H1 (cell line): Measurements from ENCODE around the gene MACROD2. TPM values are rescaled to one million over a fixed set of nuclear protein-coding genes. Genes with fewer than 3 reads are reported as not detected.

ENCODE experiments used
- CTCF ChIA-PET: fragments of 300-600 bp; sonication (Branson Sonifier 250); formaldehyde crosslinking; loops from one replicate; lab custom pipeline; 2021; ENCODE audit not compliant: partially characterized antibody; lab: Charles Lee
- POLR2A ChIA-PET: fragments of 300-600 bp; sonication (Branson Sonifier 250); formaldehyde crosslinking; loops from one replicate; lab custom pipeline; 2021; ENCODE audit warnings: inconsistent platforms; ENCODE audit not compliant: partially characterized antibody; lab: Charles Lee
- DNase-seq, 2 experiments: peaks; one replicate each; pipeline versions ENCODE4 v3.0.0 to v3.0.0-alpha.2; 2010 to 2022; ENCODE audit warnings: low spot score in 2 of 2, low read depth in 1 of 2, mixed read lengths in 1 of 2
- FAIRE-seq: peaks from 2 replicates; lab custom pipeline; 2011; peaks lifted over from hg19 to GRCh38; lab: Jason Lieb, UNC
- H2AFZ ChIP-seq: 2 replicates; pipeline ENCODE4 v1.8.1; 2012; ENCODE audit warnings: low read length, inconsistent platforms
- H2AK5ac ChIP-seq: 2 replicates; pipeline ENCODE4 v1.6.1; 2013; ENCODE audit warnings: low read depth, low read length
- H2BK120ac ChIP-seq: replicated peaks from 2 replicates; pipeline ENCODE3; 2013; ENCODE audit warnings: low read depth, low read length, inconsistent platforms
- H2BK12ac ChIP-seq: 2 replicates; pipeline ENCODE4 v1.6.1; 2013; ENCODE audit warnings: low read depth, low read length
- H2BK15ac ChIP-seq: 2 replicates; pipeline ENCODE4 v1.6.1; 2013; ENCODE audit warnings: low read length
- H2BK20ac ChIP-seq: 2 replicates; pipeline ENCODE4 v1.6.1; 2013; ENCODE audit warnings: low read length
- H2BK5ac ChIP-seq: 2 replicates; pipeline ENCODE4 v1.6.1; 2013; ENCODE audit warnings: low read depth, low read length
- H3K14ac ChIP-seq: 2 replicates; pipeline ENCODE4 v1.6.1; 2013; ENCODE audit warnings: inconsistent platforms; ENCODE audit not compliant: insufficient read length
- H3K18ac ChIP-seq: 2 replicates; pipeline ENCODE4 v1.6.1; 2013; ENCODE audit warnings: low read length; ENCODE audit errors: extremely low read depth
- H3K23ac ChIP-seq: 2 replicates; pipeline ENCODE4 v1.6.1; 2013; ENCODE audit warnings: inconsistent platforms; ENCODE audit not compliant: insufficient read length
- H3K23me2 ChIP-seq: 2 replicates; pipeline ENCODE4 v1.6.1; 2013; ENCODE audit warnings: low read depth, low read length
- H3K27ac ChIP-seq: 2 replicates; pipeline ENCODE4 v1.6.1; 2011; ENCODE audit warnings: low read depth, low read length, inconsistent platforms
- H3K27me3 ChIP-seq, 4 experiments: replicated peaks in 1 of 4; 1 replicate in 1 of 4; 2 replicates in 3 of 4; pipeline versions ENCODE4 v1.6.1 to v1.8.1; 2011 to 2013; ENCODE audit warnings: low read length in 3 of 4, mild to moderate bottlenecking in 3 of 4, inconsistent platforms in 2 of 4, mixed read lengths in 2 of 4, moderate library complexity in 1 of 4; ENCODE audit not compliant: control insufficient read depth in 3 of 4, insufficient read depth in 3 of 4; ENCODE audit errors: extremely low read depth in 1 of 4
- H3K36me3 ChIP-seq, 4 experiments: 2 replicates each; pipeline versions ENCODE4 v1.6.1 to v1.8.1; 2011 to 2013; ENCODE audit warnings: mild to moderate bottlenecking in 4 of 4, low read length in 3 of 4, moderate library complexity in 2 of 4, control low read depth in 1 of 4, inconsistent platforms in 1 of 4; ENCODE audit not compliant: insufficient read depth in 4 of 4, control insufficient read depth in 2 of 4
- H3K4ac ChIP-seq: replicated peaks from 2 replicates; pipeline ENCODE3; 2013; ENCODE audit warnings: low read length, low read depth, mixed read lengths, inconsistent platforms; ENCODE audit not compliant: insufficient read length
- H3K4me1 ChIP-seq, 4 experiments: replicated peaks in 1 of 4; 1 replicate in 1 of 4; 2 replicates in 3 of 4; pipeline versions ENCODE4 v1.6.1 to v1.8.1; 2011 to 2013; ENCODE audit warnings: low read length in 3 of 4, inconsistent platforms in 2 of 4, mixed read lengths in 1 of 4; ENCODE audit not compliant: insufficient read depth in 4 of 4, control insufficient read depth in 3 of 4
- H3K4me2 ChIP-seq, 2 experiments: 2 replicates each; pipeline versions ENCODE4 v1.6.1 to v1.8.1; 2011 to 2013; ENCODE audit warnings: low read depth in 2 of 2, low read length in 2 of 2, control low read depth in 1 of 2, inconsistent platforms in 1 of 2, mild to moderate bottlenecking in 1 of 2; ENCODE audit not compliant: insufficient read depth in 1 of 2
- H3K4me3 ChIP-seq, 4 experiments: fragments of 200-600, 300-600 bp in 1 of 4; sonication (generic), shearing (Covaris generic), sonication (Bioruptor Twin) in 1 of 4; 2 replicates each; pipeline versions ENCODE4 v1.5.1 to v1.8.1; 2011 to 2016; ENCODE audit warnings: low read length in 4 of 4, low read depth in 3 of 4, control low read depth in 2 of 4, inconsistent platforms in 2 of 4, mild to moderate bottlenecking in 2 of 4, mixed read lengths in 1 of 4, moderate library complexity in 1 of 4; ENCODE audit not compliant: insufficient read depth in 2 of 4; ENCODE audit errors: extremely low read depth in 1 of 4
- H3K56ac ChIP-seq: replicated peaks from 2 replicates; pipeline ENCODE3; 2013; ENCODE audit warnings: low read depth, mild to moderate bottlenecking, mixed read lengths, low read length, inconsistent platforms; ENCODE audit not compliant: insufficient read length
- H3K79me1 ChIP-seq: 2 replicates; pipeline ENCODE4 v1.6.1; 2013; ENCODE audit warnings: low read depth, low read length, control low read depth
- H3K79me2 ChIP-seq, 2 experiments: 2 replicates each; pipeline versions ENCODE4 v1.6.1 to v1.8.1; 2012 to 2013; ENCODE audit warnings: low read length in 2 of 2, mild to moderate bottlenecking in 2 of 2, inconsistent platforms in 1 of 2; ENCODE audit not compliant: insufficient read depth in 2 of 2, control insufficient read depth in 1 of 2
- H3K9ac ChIP-seq, 4 experiments: replicated peaks in 1 of 4; 1 replicate in 1 of 4; 2 replicates in 3 of 4; pipeline versions ENCODE4 v1.6.1 to v1.8.1; 2011 to 2013; ENCODE audit warnings: low read depth in 3 of 4, low read length in 3 of 4, control low read depth in 2 of 4, mild to moderate bottlenecking in 2 of 4, moderate library complexity in 2 of 4, inconsistent platforms in 1 of 4; ENCODE audit errors: extremely low read depth in 1 of 4
- H3K9me3 ChIP-seq, 2 experiments: 2 replicates each; pipeline versions ENCODE4 v1.6.1 to v1.8.1; 2012 to 2013; ENCODE audit warnings: mild to moderate bottlenecking in 2 of 2, moderate library complexity in 2 of 2, control low read depth in 1 of 2, inconsistent platforms in 1 of 2, low read depth in 1 of 2, low read length in 1 of 2, mixed read lengths in 1 of 2; ENCODE audit not compliant: insufficient read depth in 2 of 2
- H4K20me1 ChIP-seq, 2 experiments: replicated peaks in 1 of 2; 2 replicates each; pipeline versions ENCODE3 to v1.8.1; 2011 to 2013; ENCODE audit warnings: inconsistent platforms in 2 of 2, low read length in 2 of 2, mild to moderate bottlenecking in 1 of 2; ENCODE audit not compliant: insufficient read depth in 2 of 2, control insufficient read depth in 1 of 2
- H4K5ac ChIP-seq: 2 replicates; pipeline ENCODE4 v1.6.1; 2013; ENCODE audit warnings: low read length, low read depth, mixed read lengths, inconsistent platforms; ENCODE audit not compliant: insufficient read length
- H4K8ac ChIP-seq: 2 replicates; pipeline ENCODE4 v1.8.0; 2013; ENCODE audit warnings: mild to moderate bottlenecking, moderate library complexity, low read length, inconsistent platforms; ENCODE audit not compliant: insufficient read depth; ENCODE audit errors: extremely low read depth
- H4K91ac ChIP-seq: replicated peaks from 2 replicates; pipeline ENCODE3; 2013; ENCODE audit warnings: low read length, mixed read lengths, inconsistent platforms; ENCODE audit not compliant: insufficient read length
- CBX8 ChIP-seq: fragments of 300-800, 300-1000 bp; sonication (generic); IDR thresholded peaks from 2 replicates; pipeline ENCODE4 v1.7.1; 2016; ENCODE audit warnings: low read depth, low read length, borderline replicate concordance
- CHD2 ChIP-seq: IDR thresholded peaks from 2 replicates; pipeline ENCODE4 v1.6.1; 2012; ENCODE audit warnings: low read length, improper control_type of control experiment
- RBBP5 ChIP-seq: IDR thresholded peaks from 2 replicates; pipeline ENCODE4 v1.7.1; 2012; ENCODE audit warnings: low read depth, mild to moderate bottlenecking, inconsistent platforms, low read length, moderate library complexity, borderline replicate concordance
- SAP30 ChIP-seq: fragments of 300-600 bp; sonication (generic); IDR thresholded peaks from 2 replicates; pipeline ENCODE4 v1.7.1; 2012; ENCODE audit warnings: low read length, moderate library complexity, mild to moderate bottlenecking, inconsistent platforms; ENCODE audit not compliant: insufficient read depth, insufficient replicate concordance
- TCF12 ChIP-seq: IDR thresholded peaks from 2 replicates; pipeline ENCODE4 v1.6.1; 2011; ENCODE audit warnings: low read depth, mild to moderate bottlenecking, low read length
- polyA plus RNA-seq, 7 experiments: library from polyadenylated mRNA; depleted of rRNA in 3 of 7; stranded (reverse) in 5 of 7; unstranded in 2 of 7; fragments of >200 nt in 5 of 7; fragments of 200-250 nt in 2 of 7; gene quantifications; 1 replicate in 5 of 7; 2 replicates in 1 of 7; 4 replicates in 1 of 7; pipeline versions ENCODE4 v1.2.1 to v1.2.3, GENCODE V29; 2011 to 2013; ENCODE audit warnings: missing spikeins in 2 of 7, mixed read lengths in 2 of 7
- total RNA-seq: library from RNA; stranded (reverse); fragmentation: NEBNext Ultra II Directional; extraction: Animal tissue kit (Norgen Biotek cat#: 25700); gene quantifications from 2 replicates; pipeline ENCODE4 v1.2.1, GENCODE V29; 2021
- TF ChIP-seq, protein P1 (sequence below): IDR thresholded peaks from 2 replicates; pipeline ENCODE4 v1.6.1; 2011; ENCODE audit warnings: low read depth, mild to moderate bottlenecking, low read length; ENCODE audit not compliant: insufficient read depth

The MACROD2 gene
- total and polyA plus RNA-seq, 2 of the 8 experiments (the other 6 are each of a cell fraction or from before 2014, with no cell fraction given) = 0.70 to 3.9 TPM

DNA sequence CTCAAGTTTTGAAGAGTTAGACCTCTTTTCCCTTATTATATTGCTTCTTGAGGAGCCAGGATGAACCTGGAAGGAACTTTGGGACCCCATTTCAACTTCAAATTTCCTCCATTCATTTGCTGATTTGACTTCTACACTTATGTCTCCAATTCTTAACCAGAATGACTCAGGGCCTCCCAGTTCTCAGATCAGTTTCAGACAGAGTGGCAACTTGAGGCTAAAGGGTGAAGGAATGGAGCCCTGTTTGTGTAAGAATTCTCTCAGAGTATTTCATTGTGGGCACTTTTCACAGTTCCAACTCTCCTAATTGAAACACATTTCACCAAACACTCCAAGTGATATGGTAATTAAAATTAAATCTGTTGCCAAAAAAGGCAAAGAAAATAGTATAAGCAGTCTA lies 451.1 kb downstream of the MACROD2 start:
- no peak overlapping the region for H2AK5ac ChIP-seq
- no peaks in the 10 kb centered on the region for H3K79me2 ChIP-seq
- no peaks in the 10 kb centered on the region for H3K27me3 ChIP-seq
- H4K20me1 ChIP-seq = no peaks in the 10 kb centered on the region
- no peak overlapping the region for H3K18ac ChIP-seq
- no peaks in the 10 kb centered on the region for H3K23me2 ChIP-seq
- H2BK20ac ChIP-seq = no peak overlapping the region
- no peak for DNase-seq
- no peak overlapping the region for H2BK120ac ChIP-seq
- POLR2A ChIA-PET = no interaction called here
- peak overlapping the region; percentile 31; the same call in 1 of the 2 replicates for H2AFZ ChIP-seq
- no peak overlapping the region for H4K91ac ChIP-seq
- H3K9me3 ChIP-seq = no peaks in the 10 kb centered on the region
- CTCF ChIA-PET = no interaction called here
- H3K27ac ChIP-seq = no peak overlapping the region
- H2BK5ac ChIP-seq = no peak overlapping the region
- no peak overlapping the region for H3K4me2 ChIP-seq
- no peak overlapping the region for H4K5ac ChIP-seq
- H3K4me1 ChIP-seq = peaks cover 0 to 3% (median 0%) of the 10 kb centered on the region in 4 experiments; a peak in 1 of 7 replicates
- TF ChIP-seq, protein P1, sequence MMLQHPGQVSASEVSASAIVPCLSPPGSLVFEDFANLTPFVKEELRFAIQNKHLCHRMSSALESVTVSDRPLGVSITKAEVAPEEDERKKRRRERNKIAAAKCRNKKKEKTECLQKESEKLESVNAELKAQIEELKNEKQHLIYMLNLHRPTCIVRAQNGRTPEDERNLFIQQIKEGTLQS = no peak
- TF ChIP-seq SAP30 (no peak), RBBP5 (no peak), CBX8 (no peak), TCF12 (no peak), CHD2 (no peak)
- FAIRE-seq = no peak
- H3K56ac ChIP-seq = no peak overlapping the region
- no peak overlapping the region for H3K23ac ChIP-seq
- H3K36me3 ChIP-seq = no peaks in the 10 kb centered on the region
- no peak overlapping the region for H2BK15ac ChIP-seq
- H3K14ac ChIP-seq = no peak overlapping the region
- H3K4me3 ChIP-seq = no peak overlapping the region
- H2BK12ac ChIP-seq = no peak overlapping the region
- no peak overlapping the region for H4K8ac ChIP-seq
- H3K9ac ChIP-seq = no peak overlapping the region
- H3K79me1 ChIP-seq = no peaks in the 10 kb centered on the region
- no peak overlapping the region for H3K4ac ChIP-seq
